Type B pancreatic cell (in vitro differentiated cells): Measurements from ENCODE around the gene TXNRD1. TPM values are rescaled to one million over a fixed set of nuclear protein-coding genes. Genes with fewer than 3 reads are reported as not detected.
"Not testable (repeated sequence)": the region's sequence is repeated elsewhere in the genome, so short reads cannot be mapped to it uniquely, and the experiment has no call there.

ENCODE experiments used
- DNase-seq: peaks from one replicate; pipeline ENCODE4 v3.0.0; 2021; ENCODE audit warnings: mixed read lengths; ENCODE audit not compliant: unreplicated experiment; ENCODE audit errors: extremely low spot score
- H3K27ac Mint-ChIP-seq: 2 replicates; pipeline ENCODE4 v1.8.0; 2021; ENCODE audit warnings: mild to moderate bottlenecking, mixed read lengths
- H3K27me3 Mint-ChIP-seq: 2 replicates; pipeline ENCODE4 v1.8.0; 2021; ENCODE audit warnings: mixed read lengths
- H3K36me3 Mint-ChIP-seq: 2 replicates; pipeline ENCODE4 v1.8.0; 2021; ENCODE audit warnings: mixed read lengths
- H3K4me1 Mint-ChIP-seq: one replicate; pipeline ENCODE4 v1.8.0; 2021; ENCODE audit warnings: mixed read lengths; ENCODE audit not compliant: unreplicated experiment
- H3K4me3 Mint-ChIP-seq: 2 replicates; pipeline ENCODE4 v1.8.0; 2021; ENCODE audit warnings: mild to moderate bottlenecking, mixed read lengths
- H3K9me3 Mint-ChIP-seq: 2 replicates; pipeline ENCODE4 v1.8.0; 2021; ENCODE audit warnings: mixed read lengths
- total RNA-seq: library from RNA; stranded (reverse); gene quantifications from 2 replicates; pipeline ENCODE4 v1.2.1, GENCODE V29; 2021; ENCODE audit warnings: low replicate concordance
- TF ChIP-seq, protein P1 (sequence below): fragments of 200-600 bp; sonication (generic); conservative IDR thresholded peaks from 2 replicates; pipeline ENCODE4 v1.5.0; 2021; ENCODE audit warnings: antibody characterized with exemption, mild to moderate bottlenecking

The TXNRD1 gene
- total RNA-seq, 1 donor from 2014 or later = 94.7 TPM

DNA sequence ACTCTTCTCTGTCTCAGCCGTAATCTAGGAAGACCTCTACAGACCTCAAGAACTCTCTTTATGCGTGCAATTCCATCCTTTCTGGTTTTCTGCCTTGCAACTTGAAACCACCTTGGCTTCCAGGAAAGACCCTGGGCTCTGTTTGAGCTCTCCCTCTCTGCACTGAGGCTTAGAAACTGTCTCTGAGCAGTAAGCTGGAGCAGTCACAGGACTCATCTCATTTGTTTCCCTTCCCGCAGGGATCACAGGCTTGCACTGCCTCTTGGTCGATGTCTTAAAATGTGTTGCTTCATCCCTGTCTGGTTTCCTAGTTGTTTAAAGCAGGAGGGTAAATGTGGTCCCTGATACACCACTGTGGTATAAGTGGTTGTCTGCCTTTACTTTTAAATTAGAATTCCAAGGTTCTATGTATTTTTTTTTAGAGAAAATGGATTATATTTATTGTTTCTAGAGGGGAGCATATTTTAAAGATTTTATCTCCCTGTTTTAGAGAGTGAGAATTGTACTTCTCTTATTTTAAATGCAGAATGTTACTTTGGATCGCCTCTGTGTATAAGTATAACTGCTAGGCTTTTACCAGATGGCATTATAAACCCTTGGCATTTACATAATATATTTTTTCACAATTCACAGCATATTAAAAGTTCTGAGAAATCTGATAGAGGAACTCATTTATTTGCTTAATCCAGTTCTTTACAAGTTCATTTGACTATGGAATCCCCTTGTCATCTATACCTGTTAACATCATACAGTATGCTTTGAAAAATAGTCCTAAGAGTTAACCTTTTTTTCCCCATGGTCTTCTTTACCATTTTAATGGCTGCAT, 114.3 kb downstream of the TXNRD1 start:
- no peak for DNase-seq
- Mint-ChIP-seq H3K27me3 (no peaks in the 10 kb centered on the region), H3K36me3 (peaks cover 33% of the 10 kb centered on the region), H3K4me3 (no peak overlapping the region), H3K9me3 (no peaks in the 10 kb centered on the region), H3K27ac (no peak overlapping the region), H3K4me1 (no peaks in the 10 kb centered on the region)
- TF ChIP-seq, protein P1, sequence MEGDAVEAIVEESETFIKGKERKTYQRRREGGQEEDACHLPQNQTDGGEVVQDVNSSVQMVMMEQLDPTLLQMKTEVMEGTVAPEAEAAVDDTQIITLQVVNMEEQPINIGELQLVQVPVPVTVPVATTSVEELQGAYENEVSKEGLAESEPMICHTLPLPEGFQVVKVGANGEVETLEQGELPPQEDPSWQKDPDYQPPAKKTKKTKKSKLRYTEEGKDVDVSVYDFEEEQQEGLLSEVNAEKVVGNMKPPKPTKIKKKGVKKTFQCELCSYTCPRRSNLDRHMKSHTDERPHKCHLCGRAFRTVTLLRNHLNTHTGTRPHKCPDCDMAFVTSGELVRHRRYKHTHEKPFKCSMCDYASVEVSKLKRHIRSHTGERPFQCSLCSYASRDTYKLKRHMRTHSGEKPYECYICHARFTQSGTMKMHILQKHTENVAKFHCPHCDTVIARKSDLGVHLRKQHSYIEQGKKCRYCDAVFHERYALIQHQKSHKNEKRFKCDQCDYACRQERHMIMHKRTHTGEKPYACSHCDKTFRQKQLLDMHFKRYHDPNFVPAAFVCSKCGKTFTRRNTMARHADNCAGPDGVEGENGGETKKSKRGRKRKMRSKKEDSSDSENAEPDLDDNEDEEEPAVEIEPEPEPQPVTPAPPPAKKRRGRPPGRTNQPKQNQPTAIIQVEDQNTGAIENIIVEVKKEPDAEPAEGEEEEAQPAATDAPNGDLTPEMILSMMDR = no peak

DNA sequence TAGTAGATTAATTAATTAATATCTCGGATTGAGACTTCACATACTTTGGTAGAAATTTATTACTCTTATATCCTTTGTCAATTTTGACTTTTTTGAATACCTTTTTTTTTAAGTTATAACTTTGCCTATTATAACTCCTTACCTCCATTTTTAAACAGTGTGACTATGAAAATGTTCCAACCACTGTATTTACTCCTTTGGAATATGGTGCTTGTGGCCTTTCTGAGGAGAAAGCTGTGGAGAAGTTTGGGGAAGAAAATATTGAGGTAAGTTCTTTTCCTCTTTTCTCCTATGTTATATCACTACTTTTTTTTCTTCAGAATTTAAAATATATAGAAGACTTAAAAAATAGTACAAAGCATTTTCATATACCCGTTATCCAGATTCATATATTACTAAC, 115.8 kb downstream of the TXNRD1 start:
- DNase-seq = no peak
- H3K36me3 Mint-ChIP-seq = peaks cover 26% of the 10 kb centered on the region
- H3K4me3 Mint-ChIP-seq = no peak overlapping the region
- H3K9me3 Mint-ChIP-seq = no peaks in the 10 kb centered on the region
- TF ChIP-seq, protein P1 = no peak
- no peaks in the 10 kb centered on the region for H3K4me1 Mint-ChIP-seq
- no peak overlapping the region for H3K27ac Mint-ChIP-seq
- H3K27me3 Mint-ChIP-seq = no peaks in the 10 kb centered on the region

DNA sequence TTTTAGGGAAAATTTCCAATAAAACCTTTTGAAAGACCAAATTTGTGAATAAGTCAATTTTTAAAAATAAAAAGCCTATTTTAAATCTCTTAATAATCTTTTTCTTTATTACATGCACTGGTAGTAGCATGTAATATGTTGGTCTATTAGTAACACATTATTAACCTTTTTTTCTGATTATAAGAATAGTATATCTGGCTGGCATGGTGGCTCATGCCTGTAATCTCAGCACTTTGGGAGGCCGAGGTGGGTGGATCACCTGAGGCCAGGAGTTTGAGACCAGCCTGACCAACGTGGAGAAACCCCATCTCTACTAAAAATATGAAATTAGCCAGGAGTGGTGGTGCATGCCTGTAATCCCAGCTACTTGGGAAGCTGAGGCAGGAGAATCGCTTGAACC, 116.7 kb downstream of the TXNRD1 start:
- H3K9me3 Mint-ChIP-seq, H3K4me3 Mint-ChIP-seq, H3K27ac Mint-ChIP-seq, DNase-seq, H3K4me1 Mint-ChIP-seq, H3K27me3 Mint-ChIP-seq: not testable (repeated sequence)
- H3K36me3 Mint-ChIP-seq = peaks cover 20% of the 10 kb centered on the region

DNA sequence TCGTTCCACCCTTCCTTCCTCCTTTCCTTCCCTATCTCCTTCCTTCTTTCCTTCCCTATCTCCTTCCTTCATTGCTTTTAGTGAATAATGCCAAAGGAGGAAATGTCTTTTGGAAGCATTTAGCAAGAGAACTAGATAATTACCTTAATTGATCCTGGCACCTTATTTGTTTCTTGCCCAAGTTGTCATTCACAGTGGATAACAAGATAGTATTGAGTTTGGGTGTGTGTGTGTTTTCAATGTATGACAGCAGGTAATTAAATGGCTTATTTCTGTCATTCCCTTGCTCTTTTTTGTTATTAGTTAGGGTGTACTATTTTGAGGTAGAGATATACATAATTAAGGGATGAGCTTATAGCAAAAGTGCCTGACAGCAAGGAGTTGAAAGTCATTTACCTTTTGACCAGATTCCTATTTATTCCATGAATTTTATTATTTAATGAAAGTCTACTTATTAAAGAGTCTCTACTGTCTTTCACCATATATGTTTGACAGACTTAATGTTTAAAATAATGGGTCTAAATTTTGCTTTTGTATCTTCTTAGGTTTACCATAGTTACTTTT, 118.2 kb downstream of the TXNRD1 start:
- no peaks in the 10 kb centered on the region for H3K4me1 Mint-ChIP-seq
- TF ChIP-seq, protein P1 = no peak
- DNase-seq = no peak
- H3K9me3 Mint-ChIP-seq = no peaks in the 10 kb centered on the region
- H3K4me3 Mint-ChIP-seq = no peak overlapping the region
- no peaks in the 10 kb centered on the region for H3K27me3 Mint-ChIP-seq
- no peak overlapping the region for H3K27ac Mint-ChIP-seq
- H3K36me3 Mint-ChIP-seq = peaks cover 16% of the 10 kb centered on the region

DNA sequence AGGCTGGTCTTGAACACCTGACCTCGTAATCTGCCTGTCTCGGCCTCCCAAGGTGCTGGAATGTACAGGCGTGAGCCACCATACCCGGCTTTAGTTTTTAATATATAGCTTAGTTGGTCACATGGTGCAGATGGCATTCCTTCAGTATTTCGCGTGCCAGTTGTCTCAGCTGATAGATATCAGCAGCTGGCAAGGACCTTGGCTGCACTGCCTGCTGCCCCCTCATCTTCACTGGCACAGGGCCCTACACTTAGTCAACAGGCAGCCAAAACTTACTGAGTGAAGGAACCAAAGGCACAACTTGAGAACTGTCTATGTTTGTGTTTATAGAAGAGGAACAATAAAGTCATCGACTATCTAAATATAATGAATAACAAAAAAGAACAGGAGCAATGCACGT, 119.0 kb downstream of the TXNRD1 start:
- H3K27me3 Mint-ChIP-seq = no peaks in the 10 kb centered on the region
- no peak for DNase-seq
- H3K36me3 Mint-ChIP-seq = peaks cover 15% of the 10 kb centered on the region
- H3K4me1 Mint-ChIP-seq = no peaks in the 10 kb centered on the region
- no peaks in the 10 kb centered on the region for H3K9me3 Mint-ChIP-seq
- H3K27ac Mint-ChIP-seq = no peak overlapping the region
- TF ChIP-seq, protein P1 = no peak
- no peak overlapping the region for H3K4me3 Mint-ChIP-seq

DNA sequence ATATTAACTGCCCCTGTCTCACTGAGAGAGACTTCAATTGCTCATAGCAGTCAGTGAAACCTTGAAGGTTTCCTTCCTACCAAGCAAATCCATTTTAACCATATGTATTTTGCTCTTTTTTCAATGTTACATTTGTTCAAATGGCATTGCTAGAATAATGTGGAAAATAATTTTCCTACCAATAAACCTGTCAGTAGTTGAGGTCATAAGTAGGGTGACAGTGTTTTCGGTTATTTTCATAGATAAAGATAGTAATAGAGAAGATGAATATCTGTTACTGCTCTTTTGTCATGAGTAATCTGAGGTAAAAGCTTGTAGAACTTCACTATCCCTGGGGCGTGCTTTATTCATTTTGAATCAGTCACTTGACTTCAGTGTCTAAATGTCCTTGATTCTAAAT, 120.5 kb downstream of the TXNRD1 start:
- Mint-ChIP-seq H3K4me1 (no peaks in the 10 kb centered on the region), H3K27ac (no peak overlapping the region), H3K36me3 (peaks cover 24% of the 10 kb centered on the region), H3K9me3 (no peaks in the 10 kb centered on the region), H3K27me3 (no peaks in the 10 kb centered on the region), H3K4me3 (no peak overlapping the region)
- TF ChIP-seq, protein P1 = no peak
- DNase-seq = no peak
